NCI-H2029 treated with DMSO at 0.1 percent for 48 hours (cell line): Measurements from ENCODE around the gene CXorf66.
"Not testable (repeated sequence)": the region's sequence is repeated elsewhere in the genome, so short reads cannot be mapped to it uniquely, and the experiment has no call there.

Experiments
- DNase-seq: peaks from one replicate; lab custom pipeline; 2025; lab: John Stamatoyannopoulos, UW

Gene CXorf66

GRCh38 chrX:139929876-139930275 lies 35.4 kb downstream of the CXorf66 start:
- no peak for DNase-seq

GRCh38 chrX:139924696-139925095 lies 40.6 kb downstream of the CXorf66 start:
- DNase-seq = no peak

- no peak for DNase-seq
These were observed 41.1 kb downstream of the CXorf66 start for GRCh38 chrX:139924069-139924695.

- not testable (repeated sequence) for DNase-seq
These were observed 44.2 kb downstream of the CXorf66 start for GRCh38 chrX:139921142-139921541.

GRCh38 chrX:139920316-139920715 lies 45.0 kb downstream of the CXorf66 start:
- no peak for DNase-seq

GRCh38 chrX:139914421-139914820 lies 50.9 kb downstream of the CXorf66 start:
- no peak for DNase-seq

- DNase-seq = no peak
These were observed 55.6 kb downstream of the CXorf66 start for GRCh38 chrX:139909712-139910111.

GRCh38 chrX:139907078-139907477 lies 58.2 kb downstream of the CXorf66 start:
- no peak for DNase-seq

- DNase-seq = no peak
These were observed 59.6 kb downstream of the CXorf66 start for GRCh38 chrX:139905743-139906142.
